ENCODE results near the gene CIP2A.
A peak's percentile ranks its signal among the peaks of the same experiment; 100 is the strongest.
"Not testable (repeated sequence)": the region's sequence is repeated elsewhere in the genome, so short reads cannot be mapped to it uniquely, and the experiment has no call there.

CIP2A gene

DNA sequence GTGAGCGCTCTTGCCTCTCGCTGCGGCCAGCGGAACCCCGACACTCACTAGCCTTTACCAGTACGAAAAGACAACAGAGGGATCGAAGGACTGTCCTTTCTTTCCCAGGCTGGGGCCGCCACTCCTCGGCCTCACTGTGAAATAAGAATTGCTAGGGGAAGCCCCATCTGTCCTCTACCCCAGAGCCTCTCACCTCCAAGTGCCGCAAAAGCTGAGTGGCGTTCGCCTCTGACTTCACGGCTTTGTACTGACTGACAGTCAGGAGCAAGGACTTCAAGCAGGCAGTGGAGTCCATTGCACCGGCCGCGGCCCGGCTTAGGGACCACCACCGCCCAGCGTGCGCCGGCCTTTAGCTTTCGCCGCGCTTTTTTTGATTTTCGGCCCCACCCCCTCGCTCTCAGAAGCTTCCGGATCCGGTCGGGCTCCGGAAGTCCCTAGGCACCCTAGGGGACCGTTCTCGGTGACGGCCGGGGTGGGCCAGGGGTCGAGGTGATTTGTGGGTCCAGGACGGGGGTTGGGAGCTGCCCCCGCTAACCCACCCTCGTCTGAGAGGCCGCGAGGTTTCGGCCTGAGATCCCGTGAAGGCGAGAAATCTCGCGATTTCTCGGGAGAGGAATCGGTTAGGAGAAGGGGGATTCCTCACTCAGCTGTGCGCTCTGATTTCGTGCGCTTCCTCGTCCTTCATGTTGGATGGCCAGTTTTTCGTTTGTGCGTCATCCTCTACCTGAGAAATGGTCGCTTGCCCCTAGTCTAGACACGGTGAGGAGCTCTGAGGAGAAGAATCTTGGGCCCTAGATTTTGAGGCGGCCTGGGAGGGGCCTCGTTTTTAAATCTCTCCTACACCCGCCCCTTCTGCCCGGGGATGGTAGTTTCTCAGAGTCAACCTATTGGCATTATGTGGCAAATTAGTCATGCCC lies at the start of gene CIP2A, which contains the start of gene DZIP3:
TSS of gene CIP2A (minus strand) at position 358 of the 917 bp plus-strand sequence. CDS start at position 295, 63 bp downstream.
TSS of gene DZIP3 (plus strand) at position 642 of the 917 bp plus-strand sequence. CDS start 15,685 bp downstream, outside the sequence.
- DNase-seq: peak; percentile 91

DNA sequence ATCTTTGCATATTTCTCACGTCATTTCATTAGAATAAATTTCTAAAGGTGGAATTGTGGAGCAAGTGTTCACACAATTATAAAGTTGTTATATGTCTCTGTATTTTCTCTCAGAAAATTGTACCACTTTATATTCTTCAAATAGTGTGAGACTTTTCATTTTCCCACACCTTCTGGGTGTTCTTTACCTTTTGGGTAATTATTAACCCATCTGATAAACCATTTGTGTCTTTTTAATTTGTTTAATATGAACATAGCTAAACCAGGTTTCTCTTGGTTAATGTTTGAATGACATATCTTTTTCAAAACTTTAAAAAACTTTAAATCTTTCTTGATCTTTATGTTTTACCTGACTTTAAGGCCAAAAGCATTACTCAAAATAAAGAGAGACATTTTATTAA lies 40.7 kb upstream of the CIP2A start:
- no peak for DNase-seq

DNA sequence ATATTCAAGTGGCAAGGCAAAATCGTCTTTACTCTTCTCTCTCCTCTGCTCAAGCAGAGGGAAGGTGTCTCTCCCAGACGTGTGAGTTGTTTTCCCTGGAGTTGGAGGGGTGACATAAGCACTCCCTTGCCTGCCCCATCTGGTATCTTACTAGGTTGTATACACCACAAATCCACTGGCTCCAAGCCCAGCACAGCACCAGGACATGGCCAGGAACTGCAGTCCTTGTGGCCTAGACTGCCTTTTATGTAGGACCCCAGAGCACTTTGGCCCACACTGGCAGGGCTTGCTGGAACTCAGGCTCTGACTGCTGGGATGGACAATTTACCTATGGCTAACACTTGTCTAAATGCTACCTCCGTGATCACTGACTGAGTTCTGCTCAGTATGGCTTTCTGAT lies 34.3 kb upstream of the CIP2A start:
- no peak for DNase-seq

DNA sequence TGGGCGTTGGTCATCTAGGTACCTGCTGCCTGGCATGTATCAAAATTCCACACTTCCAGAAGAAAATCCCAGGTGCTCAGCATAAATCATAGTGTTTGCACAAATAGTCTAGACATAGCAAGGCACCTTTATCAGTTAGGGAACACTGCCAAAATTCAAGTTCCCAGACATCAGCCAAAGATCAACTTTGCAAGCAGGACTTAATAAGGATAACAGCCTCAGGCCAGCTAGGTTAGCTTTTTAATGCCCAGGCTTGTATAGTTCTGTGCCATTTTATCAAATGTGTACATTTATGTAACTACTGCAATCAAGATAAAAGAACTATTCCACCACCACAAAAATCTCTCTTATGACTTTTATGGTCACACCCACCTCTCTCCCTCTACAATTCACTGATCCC lies 31.0 kb upstream of the CIP2A start:
- DNase-seq: no peak

DNA sequence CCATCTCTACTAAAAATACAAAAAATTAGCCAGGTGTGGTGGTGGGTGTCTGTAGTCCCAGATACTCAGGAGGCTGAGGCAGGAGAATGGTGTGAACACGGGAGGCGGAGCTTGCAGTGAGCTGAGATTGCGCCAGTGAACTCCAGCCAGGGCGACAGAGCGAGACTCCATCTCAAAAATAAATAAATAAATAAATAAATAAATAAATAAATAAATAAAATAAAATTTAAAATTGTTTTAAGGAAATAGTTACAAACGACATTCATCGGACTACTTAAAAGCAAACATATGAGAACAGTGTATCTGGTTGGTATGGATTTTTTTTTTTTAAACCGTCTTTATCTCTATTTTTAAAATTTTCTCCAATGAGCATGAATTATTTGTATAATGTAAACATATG lies 26.9 kb upstream of the CIP2A start:
- not testable (repeated sequence) for DNase-seq

DNA sequence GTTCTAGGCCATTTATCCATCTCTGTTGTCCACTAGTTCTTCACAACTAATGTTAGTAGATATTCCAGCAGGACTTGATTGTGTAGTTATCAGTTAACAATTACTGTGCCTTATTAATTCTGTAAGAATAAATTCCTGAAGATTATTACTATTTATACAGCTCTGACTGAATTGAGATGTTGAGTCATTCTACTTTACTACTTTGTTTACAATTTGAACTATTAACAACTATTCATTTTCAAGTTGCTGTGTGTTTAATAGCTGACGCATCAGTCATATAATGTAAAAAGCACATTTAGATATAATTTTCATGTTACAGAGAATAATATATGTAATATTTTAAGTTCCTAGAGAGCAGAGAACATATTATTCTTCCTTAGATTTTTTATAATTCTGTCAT lies 21.4 kb upstream of the CIP2A start:
- DNase-seq: no peak

DNA sequence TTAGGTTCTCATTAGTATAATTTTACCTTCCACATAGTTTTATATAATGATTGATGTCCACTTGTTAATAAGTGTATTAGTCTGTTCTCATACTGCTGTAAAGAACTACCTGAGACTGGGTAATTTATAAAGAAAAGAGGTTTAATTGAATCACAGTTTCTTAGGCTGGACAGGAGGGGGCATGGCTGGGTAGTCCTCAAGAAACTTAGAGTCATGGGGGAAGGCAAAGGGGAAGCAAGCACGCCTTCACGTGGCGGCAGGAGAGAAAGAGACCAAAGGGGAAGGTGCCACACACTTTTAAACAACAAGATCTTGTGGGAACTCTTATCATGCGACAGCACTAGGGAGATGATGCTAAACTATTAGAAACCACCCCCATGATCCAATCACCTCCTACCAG lies 19.5 kb upstream of the CIP2A start:
- no peak for DNase-seq

DNA sequence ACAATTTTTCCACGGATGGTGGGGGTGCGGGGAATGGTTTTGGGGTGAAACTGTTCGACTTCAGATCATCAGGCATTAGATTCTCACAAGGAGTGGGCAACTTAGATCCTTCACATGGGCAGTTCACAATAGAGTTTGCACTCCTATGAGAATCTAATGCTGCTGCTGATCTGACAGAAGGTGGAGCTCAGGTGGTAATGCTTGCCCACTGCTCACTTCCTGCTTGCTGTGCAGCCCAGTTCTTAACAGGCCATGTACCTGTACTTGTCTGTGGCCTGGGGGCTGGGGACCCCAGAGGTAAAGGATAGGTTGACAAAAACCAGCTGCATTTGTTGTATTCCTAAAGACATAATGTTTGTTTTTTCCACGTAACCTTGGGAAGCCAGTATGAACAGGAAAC lies 16.3 kb upstream of the CIP2A start:
- no peak for DNase-seq

DNA sequence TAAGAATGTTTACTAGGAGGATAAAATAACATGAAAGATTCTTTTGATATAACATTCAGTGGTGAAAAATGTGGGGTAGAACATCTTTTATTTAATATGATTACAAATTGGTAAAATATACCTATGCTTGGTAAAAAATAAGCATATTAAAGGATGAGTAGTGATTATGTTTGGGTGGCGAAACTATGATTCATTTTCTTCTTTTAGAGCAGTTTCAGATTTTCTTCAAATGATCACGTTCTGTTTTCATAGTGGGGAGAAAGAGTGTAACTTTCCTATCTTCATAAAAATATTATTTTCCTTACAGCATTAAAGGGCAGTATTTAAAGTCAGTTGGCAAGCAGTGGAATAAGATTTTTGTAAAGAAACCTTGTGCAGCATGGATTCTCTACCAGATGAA lies 15.8 kb upstream of the CIP2A start:
- no peak for DNase-seq

DNA sequence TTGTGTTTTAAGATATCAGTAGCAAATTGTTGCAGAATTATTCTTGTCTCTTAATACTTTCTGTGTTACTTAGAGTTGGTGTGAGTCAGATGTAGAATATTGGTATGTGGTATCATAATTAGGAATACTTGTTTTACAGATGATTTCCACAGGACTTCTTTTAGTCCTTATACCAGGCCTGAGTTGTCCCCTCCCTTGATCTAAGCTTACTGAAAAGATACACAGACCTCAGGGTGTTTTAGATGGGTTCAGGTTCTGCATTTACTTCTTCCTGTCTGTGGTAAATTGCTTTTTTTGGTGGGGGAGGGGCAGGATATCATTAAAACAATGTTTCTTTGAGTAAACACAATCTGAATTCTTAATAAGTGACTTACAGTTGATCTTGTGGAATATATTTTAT lies 14.5 kb upstream of the CIP2A start:
- DNase-seq: no peak

DNA sequence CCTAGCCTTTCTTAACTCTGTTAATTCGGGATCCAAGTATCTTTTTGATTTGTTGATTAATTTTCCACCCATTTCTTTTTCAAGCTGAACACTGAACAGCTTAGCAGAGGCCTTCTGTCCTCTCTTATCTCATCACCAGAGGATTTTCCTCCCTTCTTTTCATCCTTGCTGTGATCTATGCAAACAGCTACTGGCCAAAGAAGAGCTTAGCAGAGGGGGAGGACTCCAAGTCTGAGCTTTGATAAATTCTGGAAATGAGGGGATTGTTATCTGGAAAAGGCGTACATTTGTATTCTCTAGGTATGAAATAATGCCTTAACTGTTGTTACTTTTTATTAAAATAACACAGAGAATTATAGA lies 13.7 kb upstream of the CIP2A start:
- no peak for DNase-seq

DNA sequence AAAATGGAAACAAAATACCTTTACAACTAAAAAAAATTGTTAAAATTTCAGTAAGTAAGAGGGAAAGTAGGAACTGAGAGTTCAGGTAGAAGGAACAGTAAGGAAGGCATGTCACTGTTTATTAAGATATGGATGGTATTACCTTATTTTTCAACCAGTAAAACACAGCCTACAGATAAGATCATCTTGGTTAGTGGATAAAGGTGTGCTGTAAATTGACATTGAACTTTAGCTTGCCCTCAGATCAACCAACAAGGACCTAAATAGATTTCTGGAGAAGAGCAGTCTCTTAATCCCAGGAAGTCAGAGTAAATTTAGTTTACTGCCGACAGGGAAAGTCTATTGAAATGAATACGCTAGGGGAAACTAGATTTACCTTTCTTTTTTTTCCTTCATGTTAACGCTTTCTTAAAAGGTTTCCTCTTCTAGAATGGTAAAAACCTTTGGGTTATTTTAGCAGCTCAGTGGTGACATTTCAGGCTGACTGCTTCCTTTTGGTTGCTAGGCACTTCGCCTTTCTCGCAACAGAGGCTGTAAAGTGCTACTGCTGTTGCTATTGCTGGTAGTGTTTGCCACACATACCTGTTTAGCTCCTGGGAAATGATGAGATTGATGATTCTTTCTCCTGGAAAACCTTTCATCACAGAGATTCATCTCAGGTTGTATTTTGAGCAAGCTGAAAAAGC lies 13.2 kb upstream of the CIP2A start:
- no peak for DNase-seq

DNA sequence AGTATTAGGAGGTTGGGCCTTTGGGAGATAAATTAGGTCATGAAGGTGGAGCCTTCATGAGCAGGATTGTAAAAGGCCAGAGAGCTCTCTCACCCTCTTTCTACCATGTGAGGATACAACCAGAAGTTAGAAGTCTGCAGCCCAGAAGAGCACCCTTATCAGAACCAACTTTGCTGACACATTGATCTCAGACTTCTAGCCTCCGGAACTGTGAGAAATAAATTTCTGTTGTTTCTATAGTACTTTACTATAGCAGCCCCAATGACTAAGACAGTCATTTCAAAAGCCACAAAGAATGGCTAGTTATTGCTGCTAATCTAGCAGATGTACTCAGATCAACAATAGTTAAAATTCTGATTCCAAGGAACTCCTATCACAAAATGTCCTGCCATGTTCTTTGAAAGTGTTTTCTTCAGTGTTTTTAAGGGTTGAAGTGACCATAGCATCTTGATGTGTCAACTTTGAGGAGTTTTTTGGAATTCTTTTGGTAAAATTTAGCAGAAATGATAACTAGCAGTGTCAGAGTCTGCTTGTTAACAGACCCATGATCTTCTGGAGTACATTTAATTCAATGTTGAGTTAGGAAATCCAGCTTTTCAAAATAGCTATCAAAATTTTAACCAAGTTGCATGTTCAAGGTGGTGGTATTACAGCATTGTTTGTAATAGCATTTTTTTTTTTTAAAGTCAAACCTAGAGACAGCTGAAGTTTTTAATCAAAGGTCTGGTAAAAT lies 10.6 kb upstream of the CIP2A start:
- DNase-seq: no peak

DNA sequence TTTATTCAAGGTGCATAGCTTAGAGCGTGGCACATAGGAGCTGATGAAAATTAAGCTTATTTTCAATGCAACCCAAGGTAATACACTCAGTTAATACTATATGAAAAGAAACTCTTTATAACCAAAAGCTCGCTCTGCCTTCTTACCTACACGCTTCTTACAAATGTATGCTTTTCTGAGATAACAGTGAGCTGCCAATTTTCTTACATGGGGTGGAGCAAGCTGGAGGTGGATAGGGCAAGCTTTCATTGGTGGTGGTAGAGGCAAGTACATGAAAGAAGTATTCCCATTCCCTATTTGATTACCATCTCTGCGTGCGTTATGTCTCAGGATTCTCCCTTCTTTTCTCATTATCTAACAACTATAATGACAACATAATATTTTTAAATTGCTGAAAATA lies 9.1 kb upstream of the CIP2A start:
- no peak for DNase-seq

DNA sequence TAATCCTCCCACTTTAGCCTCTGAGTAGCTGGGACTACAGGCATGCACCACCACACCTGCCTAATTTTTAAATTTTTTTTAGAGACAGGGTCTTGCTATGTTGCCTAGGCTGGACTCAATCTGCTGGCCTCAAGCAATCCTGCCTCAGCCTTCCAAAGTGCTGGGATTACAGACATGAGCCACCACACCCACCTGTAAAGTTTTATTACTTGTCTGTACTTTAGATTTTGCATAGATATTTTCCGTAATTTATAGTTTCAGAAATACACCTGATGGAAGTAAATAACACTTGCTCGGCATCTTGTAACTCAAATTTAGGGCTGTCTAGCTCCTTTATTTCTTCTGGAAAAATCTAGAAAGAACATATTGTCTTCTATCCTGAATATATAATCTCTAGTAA lies 6.1 kb upstream of the CIP2A start:
- DNase-seq: no peak

DNA sequence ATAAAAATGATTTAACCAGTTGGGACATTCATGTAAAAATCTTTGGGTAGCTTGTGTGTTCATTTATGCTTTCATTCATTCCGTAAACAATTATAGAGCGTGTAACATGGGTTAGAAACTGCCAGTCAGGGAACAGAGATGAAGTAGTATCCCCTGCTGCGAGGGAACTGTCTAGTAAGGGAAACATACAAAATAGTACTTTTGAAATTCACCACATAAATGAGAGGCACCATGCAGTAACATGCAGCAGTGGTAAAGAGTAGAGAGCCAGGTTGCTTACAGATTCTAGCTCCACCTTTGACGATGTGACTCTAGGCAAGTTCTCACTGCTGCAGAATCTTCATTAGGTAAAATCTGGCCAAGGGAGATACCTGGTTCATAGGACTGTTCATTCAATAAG lies 1.2 kb upstream of the CIP2A start:
- DNase-seq: no peak

DNA sequence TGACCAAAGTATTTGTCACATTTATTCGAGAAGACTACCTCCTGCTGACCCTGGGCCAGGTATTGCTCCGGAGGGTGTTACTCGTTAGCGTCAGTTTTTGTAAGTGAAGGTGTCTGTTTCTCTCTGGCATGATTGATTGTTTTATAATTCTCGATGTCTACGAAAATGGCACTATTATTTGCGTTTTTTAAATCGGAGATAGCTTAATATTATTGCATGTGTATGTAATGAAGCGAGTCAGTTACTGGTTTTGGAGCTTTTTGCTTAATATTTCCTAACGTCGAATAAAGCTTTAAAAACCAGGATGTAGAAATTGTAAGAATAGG lies 723 bp upstream of the CIP2A start:
- DNase-seq: no peak

DNA sequence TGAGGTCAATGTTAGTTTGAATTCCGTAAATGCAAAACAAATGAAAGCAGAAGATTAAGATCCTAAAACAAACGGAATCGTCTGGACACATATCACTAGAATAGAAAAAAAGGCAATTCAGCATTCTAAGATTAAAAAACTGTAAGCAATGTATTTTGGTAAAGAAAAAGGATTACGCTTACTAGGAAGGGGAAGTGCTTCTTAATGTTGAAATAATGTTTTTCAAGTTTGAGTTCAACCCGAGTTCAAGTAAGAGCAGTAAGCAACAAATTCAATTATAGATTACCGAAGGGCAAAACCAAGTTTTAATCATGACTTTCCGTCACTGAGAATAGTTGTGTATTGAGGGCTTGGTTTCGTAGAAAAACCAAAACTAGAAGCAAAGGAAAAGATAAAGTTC lies 637 bp downstream of the CIP2A start:
- peak; percentile 35 for DNase-seq

DNA sequence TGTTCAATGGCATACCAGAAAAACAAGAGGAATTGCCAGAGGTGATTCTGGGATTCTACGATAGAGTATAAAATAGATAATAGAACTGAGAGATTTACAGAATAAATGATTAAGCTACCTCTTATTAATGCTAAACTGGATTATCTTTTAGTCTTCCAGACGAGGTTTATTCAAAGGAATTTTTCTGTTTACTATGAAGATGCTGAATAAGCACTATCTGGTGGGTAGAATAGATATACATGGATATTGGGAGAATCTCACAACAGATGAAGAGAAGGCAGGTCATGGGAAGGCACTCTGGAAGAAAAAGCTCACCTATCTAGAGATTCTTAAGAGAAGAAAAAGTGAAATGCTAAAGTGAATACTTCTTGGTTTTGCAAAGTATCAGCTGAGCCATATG lies 11.2 kb downstream of the CIP2A start:
- no peak for DNase-seq

DNA sequence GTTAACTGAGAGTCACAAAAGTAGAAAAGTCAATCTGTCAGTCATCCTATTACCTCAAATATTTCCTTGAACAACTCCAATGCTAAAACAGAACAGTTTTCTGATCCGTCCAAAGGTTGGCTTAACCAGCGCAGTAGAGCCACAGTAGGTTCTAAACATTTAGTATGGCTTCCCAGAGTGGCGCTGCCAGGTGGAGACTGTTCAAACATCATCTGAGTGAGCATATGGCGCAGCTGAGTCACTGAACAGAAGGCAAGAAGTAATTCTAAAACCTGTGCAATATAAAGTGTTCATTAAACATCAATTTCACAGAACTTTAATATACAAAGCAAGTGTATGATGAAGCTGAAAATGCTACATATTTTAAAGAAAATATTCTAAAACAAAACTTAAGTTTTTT lies 19.9 kb downstream of the CIP2A start:
- no peak for DNase-seq

DNA sequence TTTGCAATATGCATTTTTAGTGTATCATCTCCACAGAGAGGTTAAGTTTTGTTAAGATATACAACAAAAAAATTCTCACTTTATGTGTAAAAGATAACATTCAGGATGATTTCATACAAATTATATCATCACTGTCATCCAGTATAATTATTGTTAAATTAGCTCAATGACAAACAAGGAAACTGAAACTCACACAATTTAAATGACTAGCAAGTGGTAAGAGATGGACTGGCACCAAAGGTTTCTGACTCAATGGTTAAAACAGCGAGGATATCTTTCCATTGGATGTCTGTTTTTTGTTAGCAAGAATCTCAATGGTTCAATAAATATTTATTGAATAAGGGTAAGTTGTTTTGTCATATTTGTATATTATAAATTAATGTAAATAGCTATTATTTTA lies 22.6 kb downstream of the CIP2A start:
- no peak for DNase-seq

DNA sequence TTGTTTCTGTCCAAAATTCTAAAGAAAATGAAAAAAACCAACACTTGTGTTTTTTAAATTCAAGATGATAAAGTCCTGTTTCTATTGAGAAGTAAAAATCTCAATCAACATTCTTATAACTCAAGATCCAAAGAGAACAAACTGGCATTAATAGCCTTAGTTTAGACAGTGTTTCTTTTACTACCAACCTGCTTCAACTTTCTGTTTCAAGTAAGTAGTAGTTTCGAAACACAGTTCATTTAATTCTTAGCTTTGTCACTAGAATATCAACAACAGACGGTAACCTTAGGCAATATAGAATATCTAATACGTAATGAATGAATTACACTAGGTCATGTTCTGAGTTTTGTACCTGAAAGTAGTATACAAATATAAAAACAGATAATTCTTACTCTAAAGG lies 23.7 kb downstream of the CIP2A start:
- DNase-seq: no peak

DNA sequence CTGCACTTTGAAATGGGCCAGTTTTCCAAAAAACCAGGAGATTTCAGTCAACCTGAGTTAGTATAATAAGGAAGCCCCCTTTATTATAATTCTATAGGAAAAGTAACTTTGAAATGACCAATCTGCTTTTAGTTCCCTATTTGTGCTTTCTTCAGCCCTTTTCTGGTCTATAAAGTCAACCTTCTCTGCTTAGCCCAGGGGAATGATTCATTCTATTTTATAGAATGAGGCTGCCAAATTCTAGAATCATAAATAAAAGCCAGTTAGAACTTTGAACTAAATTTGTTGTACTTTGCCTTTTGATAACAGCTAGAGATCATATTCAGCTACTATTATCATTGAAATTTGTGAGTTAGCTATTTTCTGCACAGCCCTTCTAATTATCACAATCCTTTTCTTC lies 24.7 kb downstream of the CIP2A start:
- DNase-seq: no peak

DNA sequence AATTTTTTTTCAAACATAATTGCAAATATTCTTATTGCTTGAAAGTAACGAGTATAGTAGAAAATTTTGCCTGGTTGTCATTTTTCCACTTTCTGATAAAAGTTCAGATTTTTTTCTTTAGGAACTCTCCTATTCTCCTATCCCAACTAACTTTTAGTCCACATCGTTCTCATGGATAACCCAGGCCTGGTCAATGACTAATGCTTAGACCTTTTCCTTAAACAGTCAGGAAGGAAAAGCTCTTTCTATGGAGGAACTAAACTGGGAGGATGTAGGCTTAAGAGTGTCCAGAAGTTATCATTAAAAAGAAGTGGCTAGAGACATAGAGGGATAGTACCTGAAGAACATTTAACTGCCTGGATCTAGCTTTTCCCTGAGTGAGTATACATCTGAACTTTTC lies 26.7 kb downstream of the CIP2A start:
- DNase-seq: no peak

All from suppressor macrophage treated with lipopolysaccharide for 4 hours (primary cell).